Pulmonary artery endothelial cell (primary cell): Measurements from ENCODE around the gene DISC1. TPM values are rescaled to one million over a fixed set of nuclear protein-coding genes. Genes with fewer than 3 reads are reported as not detected.
"Not testable (repeated sequence)": the region's sequence is repeated elsewhere in the genome, so short reads cannot be mapped to it uniquely, and the experiment has no call there.

Experiments
- DNase-seq: peaks from one replicate; pipeline ENCODE4 v3.0.0-alpha.2; 2011; ENCODE audit warnings: low read depth, low spot score
- total RNA-seq: library from RNA; depleted of rRNA; stranded (reverse); fragments of >200 nt; gene quantifications from 2 replicates; pipeline ENCODE4 v1.2.3, GENCODE V29; 2014

Gene DISC1
- total RNA-seq, 1 donor from 2014 or later = 10.9 TPM

GRCh38 chr1:231949277-231950091 is 322.9 kb downstream of the DISC1 start:
- no peak for DNase-seq

- DNase-seq = no peak
Observed at GRCh38 chr1:231950331-231951128, 323.9 kb downstream of the DISC1 start.

GRCh38 chr1:231951374-231951773 is 324.8 kb downstream of the DISC1 start:
- DNase-seq = peak; percentile 41

GRCh38 chr1:231952154-231952553 is 325.6 kb downstream of the DISC1 start:
- no peak for DNase-seq

- DNase-seq = no peak
Observed at GRCh38 chr1:231953660-231954059, 327.1 kb downstream of the DISC1 start.

GRCh38 chr1:231954751-231955150 is 328.2 kb downstream of the DISC1 start:
- DNase-seq = no peak

- DNase-seq = no peak
Observed at GRCh38 chr1:231957359-231957758, 330.8 kb downstream of the DISC1 start.

GRCh38 chr1:231958448-231958847 is 331.9 kb downstream of the DISC1 start:
- DNase-seq = no peak

GRCh38 chr1:231959225-231959884 is 332.8 kb downstream of the DISC1 start:
- DNase-seq = no peak

GRCh38 chr1:231961801-231962200 is 335.2 kb downstream of the DISC1 start:
- not testable (repeated sequence) for DNase-seq

GRCh38 chr1:231962636-231963035 is 336.0 kb downstream of the DISC1 start:
- DNase-seq = no peak

- DNase-seq = no peak
Observed at GRCh38 chr1:231964241-231964640, 337.7 kb downstream of the DISC1 start.

- DNase-seq = no peak
Observed at GRCh38 chr1:231964961-231965360, 338.4 kb downstream of the DISC1 start.

- no peak for DNase-seq
Observed at GRCh38 chr1:231965615-231966014, 339.0 kb downstream of the DISC1 start.

GRCh38 chr1:231966983-231967382 is 340.4 kb downstream of the DISC1 start:
- DNase-seq = no peak

- no peak for DNase-seq
Observed at GRCh38 chr1:231969076-231969475, 342.5 kb downstream of the DISC1 start.

GRCh38 chr1:231969761-231970160 is 343.2 kb downstream of the DISC1 start:
- not testable (repeated sequence) for DNase-seq

- no peak for DNase-seq
Observed at GRCh38 chr1:231970684-231971083, 344.1 kb downstream of the DISC1 start.

- peak; percentile 71 for DNase-seq
Observed at GRCh38 chr1:231971397-231972110, 345.0 kb downstream of the DISC1 start.

- no peak for DNase-seq
Observed at GRCh38 chr1:231972111-231972445, 345.5 kb downstream of the DISC1 start.

- DNase-seq = no peak
Observed at GRCh38 chr1:231973830-231974229, 347.2 kb downstream of the DISC1 start.
